NCI-H1436 treated with DMSO at 0.1 percent for 48 hours (cell line): Measurements from ENCODE around the gene TMEM120B.

Source experiments
- DNase-seq: peaks from one replicate; lab custom pipeline; 2025; lab: John Stamatoyannopoulos, UW

Gene TMEM120B

DNA sequence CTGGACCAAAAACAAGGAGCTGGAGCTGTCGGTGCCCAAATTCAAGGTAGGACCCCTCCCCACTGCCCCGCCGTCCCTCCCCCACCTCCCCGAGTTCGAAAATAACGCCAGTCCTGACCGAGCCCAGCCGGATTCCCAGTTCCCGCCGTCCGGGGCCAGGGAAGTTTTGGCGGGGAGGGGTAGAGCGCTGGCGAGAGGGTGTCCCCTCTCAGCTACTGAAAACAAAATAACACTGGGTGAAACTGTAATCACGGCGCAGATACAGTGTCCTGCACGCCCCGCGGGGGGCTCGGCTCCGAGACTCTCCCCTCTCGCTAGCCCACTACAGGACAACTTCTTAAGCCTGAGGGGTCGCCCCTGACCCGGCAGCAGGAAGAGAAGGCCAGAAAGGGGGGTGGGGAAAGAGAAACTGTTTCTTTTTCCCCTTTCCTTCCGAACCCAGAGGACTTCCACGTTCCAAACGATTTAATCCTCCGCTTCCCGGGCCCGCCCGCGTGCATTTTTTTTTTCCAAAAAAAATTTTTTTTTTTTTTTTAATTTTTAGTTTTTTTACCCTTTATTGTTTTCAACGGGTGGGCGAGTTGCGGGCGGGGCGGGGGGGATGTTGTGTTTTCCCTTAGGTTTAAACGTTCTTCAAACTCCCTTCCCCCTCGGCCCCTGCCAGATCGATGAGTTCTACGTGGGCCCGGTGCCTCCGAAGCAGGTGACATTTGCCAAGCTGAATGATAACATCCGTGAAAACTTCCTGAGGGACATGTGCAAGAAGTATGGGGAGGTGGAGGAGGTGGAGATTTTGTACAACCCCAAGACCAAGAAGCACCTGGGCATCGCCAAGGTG is 92.8 kb downstream of the TMEM120B start:
- no peak for DNase-seq

DNA sequence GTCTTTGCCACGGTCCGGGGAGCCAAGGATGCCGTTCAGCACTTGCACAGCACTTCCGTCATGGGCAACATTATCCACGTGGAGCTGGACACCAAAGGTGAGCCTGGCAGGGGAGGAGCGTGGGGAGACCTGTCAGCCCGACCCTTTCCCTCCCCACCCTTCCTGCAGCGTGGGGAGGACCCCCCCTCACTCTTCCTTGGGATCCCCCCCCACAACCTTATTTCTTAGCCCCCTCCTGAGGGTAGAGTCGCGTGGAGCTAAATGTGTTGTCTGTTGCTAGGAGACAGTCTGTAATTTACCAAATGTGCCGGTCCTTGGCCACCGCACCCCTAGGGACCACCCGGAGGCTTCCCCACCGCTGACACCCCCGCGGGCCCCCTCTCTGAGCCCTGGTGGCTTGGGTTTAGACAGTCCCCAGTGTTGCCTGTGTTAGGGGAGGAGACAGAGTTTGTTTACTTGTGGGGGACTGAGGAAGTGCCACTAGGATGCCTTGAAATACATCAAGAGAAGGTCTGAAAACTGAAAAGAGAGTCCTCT is 93.5 kb downstream of the TMEM120B start:
- no peak for DNase-seq

DNA sequence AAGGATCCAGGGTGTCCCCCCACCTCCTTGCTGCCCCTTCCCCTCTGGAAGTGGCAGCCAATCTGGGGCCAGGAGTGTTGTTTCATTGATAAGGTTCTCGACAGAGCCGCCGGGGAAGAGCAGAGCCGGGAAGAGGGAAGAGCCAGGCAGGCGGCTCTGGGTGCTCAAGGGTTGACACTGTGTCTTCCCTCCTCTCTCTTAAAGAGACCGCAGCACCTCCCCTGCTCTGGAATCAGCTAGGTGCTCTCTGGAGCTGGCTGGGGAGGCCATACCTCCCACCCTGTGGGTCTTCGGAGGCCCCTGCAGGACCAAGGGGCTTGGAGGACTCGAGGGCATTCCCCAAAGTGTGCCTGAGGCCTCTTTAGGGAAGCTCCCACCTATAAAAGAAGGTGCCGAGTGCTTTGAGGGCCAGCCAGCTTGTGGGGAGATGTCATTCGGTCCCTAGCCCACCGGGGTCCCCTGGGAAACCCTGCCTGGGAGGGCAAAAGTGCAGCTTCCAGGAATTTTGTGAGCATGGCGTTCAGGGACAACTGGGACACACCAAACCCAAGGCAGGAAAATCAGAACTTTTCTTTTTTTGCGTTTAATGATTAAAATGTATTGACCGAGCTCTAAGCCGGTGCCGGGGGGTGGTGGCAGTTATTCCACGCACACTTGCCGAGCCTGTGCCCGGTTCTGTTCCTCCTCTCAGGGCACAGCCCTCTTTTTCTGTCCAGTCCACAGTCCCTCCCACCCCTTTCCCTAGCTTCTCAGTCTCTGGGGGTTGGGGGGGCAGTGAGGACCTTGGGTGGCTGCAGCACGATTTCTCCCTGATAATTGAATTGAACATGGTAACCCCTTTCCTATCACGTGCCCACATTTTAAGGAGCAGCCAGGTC is 94.2 kb downstream of the TMEM120B start:
- no peak for DNase-seq

DNA sequence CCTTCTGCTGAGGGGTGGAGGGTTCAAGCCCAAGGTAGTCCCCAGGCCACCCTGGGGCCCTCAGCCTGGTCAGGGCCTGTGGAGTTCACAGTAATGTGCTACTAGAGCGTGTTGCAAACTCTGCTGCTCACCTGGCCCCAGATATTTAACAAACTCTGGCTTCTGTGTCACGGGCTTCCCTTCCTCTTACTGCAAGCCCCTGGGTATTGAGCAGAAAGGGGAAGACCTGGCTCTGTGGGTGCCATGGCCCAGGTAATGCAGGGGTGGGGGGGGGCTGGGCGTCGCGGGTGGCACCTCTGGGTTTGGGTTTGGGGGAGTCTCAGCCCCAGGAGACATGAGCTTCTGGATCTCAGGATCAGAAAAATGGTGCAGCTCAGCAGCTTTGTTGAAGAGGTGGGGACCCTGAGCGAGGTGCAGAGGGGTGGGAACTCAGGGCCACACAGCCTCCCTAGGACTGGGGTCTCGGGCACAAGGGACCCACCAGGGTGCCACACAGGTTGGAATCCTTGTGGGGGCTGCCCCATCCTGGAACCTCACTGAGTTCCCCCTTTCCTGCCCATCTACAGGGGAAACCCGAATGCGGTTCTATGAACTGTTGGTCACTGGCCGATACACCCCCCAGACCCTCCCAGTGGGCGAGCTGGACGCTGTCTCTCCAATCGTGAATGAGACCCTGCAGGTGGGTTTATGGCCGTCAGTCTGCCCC is 95.2 kb downstream of the TMEM120B start:
- DNase-seq, result no peak

DNA sequence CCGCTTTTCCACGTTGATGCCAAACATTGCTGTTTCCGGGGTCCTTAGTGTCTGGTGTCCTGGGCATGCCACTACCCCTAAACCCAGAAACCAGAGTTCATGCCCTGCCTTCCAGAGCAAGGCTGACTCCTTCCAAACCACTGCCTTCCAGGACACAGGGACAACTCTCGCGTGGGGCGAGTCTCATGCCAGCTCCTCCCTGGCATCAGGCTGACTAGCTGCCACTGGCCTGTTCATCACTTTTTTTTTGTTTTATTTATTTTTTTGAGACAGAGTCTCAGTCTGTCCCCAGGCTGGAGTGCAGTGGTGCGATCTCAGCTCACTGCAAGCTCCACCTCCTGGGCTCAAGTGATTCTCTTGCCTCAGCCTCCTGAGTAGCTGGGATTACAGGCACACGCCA is 96.1 kb downstream of the TMEM120B start:
- no peak for DNase-seq

DNA sequence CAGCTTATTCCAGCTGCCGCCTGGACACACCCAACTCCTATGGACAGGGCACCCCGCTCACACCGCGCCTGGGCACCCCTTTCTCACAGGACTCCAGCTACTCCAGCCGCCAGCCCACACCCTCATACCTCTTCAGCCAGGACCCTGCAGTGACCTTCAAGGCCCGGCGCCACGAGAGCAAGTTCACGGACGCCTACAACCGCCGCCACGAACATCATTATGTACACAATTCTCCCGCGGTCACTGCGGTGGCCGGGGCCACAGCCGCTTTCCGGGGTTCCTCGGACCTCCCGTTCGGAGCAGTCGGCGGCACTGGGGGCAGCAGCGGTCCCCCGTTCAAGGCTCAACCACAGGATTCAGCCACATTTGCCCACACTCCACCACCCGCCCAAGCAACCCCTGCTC is 97.2 kb downstream of the TMEM120B start:
- no peak for DNase-seq

DNA sequence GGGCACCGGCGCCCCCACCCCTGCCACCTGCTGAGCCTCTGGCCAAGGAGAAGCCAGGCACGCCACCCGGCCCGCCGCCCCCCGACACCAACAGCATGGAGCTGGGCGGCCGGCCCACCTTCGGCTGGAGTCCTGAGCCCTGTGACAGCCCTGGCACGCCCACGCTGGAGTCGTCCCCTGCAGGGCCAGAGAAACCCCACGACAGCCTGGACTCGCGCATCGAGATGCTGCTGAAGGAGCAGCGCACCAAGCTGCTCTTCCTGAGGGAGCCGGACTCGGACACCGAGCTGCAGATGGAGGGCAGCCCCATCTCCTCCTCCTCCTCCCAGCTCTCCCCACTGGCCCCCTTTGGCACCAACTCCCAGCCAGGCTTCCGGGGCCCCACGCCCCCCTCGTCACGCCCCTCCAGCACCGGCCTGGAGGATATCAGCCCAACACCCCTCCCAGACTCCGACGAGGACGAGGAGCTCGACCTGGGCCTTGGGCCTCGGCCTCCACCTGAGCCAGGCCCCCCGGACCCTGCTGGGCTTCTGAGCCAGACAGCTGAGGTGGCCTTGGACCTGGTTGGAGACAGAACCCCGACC is 97.8 kb downstream of the TMEM120B start:
- DNase-seq, result no peak

DNA sequence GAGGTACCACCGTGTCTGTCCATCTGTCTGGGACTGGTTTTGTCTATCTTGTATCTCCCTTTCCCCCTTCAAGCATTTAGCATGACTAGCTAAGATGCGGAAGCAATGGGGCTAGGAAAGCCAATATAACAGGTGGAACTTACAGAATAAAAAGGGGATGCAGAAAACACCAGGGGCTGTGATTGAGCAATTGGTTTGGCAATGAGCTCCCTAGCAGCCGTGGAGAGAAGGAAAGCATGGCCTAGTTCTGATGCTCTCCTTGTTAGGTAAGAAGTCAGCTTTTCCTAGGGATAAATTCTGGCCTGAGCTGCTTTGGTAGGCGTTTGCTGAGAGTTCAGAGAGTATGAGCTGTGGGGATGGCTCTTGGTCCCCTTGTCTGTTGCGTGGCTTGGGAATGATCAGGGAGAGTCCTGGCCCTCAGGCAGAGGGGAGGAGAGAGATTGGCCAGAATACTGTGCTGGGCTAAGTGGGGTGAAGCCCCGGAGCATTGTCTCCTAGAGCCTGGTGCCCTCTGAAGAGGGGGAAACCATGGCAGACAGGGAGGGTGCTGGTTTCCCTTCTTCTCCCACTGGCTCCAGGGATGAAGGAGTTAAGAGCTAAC is 98.4 kb downstream of the TMEM120B start:
- no peak for DNase-seq

DNA sequence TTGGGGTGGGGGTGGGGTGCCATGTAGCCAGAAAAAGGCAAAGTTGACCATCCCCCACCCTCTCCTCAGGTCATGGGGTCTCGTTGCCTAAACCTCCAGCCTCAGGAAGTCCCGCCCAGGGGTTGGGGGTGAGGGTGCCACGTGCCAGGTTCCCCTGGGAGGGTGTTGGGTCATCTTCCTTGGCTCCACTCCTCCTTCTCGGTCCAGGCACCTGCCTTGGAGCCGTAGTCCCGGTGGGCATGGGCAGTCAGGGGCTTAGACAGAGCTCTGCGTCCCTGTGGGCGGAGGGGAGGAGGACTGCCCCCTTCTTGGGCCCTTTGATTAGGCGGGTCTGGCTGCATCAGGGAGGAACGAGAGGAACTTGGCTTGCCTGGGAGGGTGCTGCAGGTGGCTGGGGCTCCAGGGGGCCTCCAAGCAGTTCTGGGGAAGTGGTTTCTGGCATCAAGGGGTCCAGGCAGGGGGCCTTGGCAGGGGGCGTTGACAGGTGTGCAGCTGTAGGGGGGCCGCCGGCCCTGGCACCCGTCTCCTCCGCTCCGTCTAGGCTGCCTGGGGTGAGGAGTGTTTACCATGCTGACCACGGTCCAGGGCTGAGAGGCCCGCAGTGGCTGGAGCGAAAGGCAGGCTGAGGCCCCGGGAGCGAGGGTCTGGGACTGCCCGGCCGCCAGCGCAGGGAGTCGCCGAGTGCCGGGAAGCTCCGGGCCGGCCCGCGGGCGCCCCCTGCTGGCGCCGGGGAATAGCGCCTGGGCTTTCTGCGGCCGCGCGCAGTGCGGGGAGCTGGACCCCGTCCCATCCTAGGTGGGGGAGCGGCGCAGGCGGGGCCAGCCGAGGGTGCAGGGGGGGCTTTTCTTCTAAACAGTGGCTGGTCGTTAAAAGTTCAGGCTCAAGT is 99.1 kb downstream of the TMEM120B start:
- no peak for DNase-seq

DNA sequence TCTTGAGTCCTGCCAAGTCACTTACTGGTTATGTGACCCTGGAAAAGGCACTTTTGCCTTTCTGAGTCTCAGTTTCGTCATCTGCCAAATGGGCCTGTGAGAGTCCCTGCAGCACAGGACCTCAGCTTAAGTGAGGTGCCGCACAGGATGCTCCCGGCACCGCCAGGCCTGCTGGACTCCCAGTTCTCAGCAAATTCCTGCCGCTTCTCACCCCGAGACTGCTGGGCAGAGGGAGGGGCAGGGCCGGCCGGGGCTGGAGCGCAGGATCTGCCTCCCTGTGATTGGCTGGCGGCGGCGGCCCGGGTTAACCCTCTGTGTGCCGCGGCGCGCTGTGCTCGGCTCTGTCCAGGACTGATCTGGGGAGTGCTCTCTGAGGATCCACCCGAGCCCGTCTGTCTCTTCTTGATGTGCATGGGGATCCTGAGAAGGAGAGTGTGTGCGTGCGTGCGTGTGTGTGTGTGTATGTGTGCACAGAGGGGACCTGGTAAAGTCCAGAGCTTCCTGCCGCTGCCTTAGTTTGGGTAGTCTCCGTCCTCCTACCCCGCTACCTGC is 99.8 kb downstream of the TMEM120B start:
- no peak for DNase-seq

DNA sequence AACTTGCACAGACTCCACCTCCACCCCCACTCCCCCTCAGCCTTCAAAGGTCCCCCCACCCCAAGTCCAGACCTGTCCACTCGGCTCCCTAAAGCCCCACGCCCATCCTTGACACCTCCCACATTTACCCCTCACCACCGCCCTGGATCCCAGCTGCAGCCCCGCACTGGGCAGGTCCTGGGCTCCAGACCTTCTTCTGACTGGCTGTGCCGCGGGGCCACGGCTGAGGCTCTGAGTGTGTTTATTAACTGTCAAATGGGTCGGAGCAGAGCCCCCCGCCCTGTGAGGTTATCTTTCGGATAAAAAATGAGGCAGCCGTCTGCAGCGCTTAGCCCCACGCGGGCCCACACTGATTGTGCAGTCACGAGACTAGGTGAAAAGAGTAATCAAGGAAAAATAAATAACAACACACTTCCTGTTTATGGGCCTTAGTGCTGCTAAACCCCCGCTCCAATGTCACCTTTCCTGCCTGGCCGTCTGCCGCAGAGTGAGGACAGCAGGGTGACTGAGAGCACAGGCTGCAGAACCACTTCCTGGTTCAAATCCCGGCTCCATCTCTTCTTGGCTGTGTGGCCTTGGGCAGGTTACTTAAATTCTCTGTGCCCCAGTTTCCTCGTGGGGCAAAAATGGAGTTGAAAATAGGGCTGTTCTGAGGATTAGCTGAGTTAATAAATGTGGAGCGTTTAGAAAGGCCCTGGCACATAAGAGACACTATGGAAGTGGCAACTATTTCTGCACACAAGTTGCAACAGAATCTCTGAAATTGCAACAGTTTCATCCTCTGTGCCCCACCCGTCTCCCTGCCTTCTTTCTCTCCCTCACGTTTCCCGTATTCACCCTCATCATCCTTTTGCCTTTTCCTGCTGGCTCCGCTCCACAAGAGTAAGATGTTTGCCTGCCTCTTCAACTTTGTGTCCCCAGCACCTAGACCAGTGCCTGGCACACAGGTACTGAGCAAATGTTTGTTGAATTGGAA is 100.7 kb downstream of the TMEM120B start:
- DNase-seq, result no peak

DNA sequence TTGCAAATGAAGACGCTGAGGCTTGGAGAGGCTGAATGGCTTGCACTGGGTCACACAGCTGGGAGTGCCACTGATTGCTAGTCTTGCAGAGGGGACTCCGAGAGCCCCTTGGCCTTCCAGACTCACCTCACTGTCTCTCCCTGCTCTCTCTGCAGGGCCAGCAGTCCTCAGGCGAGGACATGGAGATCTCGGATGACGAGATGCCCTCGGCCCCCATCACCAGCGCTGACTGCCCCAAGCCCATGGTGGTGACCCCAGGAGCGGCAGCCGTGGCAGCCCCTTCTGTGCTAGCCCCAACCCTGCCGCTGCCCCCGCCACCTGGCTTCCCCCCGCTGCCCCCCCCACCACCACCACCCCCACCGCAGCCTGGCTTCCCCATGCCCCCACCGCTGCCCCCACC is 101.4 kb downstream of the TMEM120B start:
- no peak for DNase-seq

DNA sequence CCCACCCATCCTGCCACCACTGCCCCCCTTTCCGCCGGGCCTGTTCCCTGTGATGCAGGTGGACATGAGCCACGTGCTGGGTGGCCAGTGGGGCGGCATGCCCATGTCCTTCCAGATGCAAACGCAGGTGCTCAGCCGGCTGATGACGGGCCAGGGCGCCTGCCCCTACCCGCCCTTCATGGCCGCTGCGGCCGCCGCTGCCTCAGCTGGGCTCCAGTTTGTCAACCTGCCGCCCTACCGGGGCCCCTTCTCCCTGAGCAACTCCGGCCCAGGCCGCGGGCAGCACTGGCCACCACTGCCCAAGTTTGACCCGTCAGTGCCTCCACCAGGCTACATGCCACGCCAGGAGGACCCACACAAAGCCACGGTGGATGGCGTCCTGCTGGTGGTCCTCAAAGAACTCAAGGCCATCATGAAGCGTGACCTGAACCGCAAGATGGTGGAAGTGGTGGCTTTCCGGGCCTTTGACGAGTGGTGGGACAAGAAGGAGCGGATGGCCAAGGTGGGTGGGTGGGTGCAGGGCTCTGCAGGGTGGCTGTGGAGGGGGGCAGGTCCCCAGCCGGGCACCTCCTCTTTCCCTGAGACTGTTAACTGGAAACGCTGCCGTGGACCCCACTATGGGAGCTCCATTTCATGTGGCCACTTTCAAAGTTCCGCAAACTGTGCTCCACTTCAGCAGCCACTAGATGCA is 102.0 kb downstream of the TMEM120B start:
- DNase-seq, result no peak

DNA sequence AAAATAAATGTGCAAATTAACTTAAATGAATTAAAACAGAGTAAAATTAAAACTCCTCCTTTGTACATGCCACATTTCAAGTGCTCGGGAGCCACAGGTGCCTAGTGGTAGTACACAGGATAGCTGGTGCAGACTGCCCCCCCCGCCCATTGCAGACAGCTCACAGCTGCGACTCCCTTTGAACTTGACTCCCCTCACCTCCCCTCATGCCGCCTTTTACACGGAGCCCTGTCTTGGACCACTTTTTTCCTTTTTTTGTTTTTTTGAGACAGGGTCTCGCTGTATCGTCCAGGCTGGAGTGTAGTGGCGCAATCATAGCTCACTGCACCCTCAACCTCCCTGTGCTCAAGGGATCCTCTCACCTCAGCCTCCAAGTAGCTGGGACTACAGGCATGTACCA is 102.7 kb downstream of the TMEM120B start:
- DNase-seq, result no peak

DNA sequence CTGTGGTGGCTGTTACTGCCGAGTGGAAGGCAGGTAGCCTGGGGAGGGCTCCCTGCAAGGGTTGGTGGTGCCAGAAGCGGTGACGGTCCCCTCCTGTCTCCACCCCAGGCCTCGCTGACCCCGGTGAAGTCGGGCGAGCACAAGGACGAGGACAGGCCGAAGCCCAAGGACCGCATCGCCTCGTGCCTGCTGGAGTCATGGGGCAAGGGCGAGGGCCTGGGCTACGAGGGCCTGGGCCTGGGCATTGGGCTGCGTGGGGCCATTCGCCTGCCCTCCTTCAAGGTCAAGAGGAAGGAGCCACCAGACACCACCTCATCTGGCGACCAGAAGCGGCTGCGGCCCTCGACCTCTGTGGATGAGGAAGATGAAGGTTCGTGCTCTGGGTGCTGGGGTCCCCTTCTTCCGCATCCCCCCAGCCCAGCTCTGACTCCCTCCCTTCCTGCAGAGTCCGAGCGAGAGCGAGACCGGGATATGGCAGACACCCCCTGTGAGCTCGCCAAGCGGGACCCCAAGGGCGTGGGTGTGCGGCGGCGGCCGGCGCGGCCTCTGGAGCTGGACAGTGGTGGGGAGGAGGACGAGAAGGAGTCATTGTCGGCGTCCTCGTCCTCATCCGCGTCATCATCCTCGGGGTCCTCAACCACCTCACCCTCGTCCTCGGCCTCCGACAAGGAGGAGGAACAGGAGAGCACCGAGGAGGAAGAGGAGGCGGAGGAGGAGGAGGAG is 104.5 kb downstream of the TMEM120B start:
- no peak for DNase-seq

DNA sequence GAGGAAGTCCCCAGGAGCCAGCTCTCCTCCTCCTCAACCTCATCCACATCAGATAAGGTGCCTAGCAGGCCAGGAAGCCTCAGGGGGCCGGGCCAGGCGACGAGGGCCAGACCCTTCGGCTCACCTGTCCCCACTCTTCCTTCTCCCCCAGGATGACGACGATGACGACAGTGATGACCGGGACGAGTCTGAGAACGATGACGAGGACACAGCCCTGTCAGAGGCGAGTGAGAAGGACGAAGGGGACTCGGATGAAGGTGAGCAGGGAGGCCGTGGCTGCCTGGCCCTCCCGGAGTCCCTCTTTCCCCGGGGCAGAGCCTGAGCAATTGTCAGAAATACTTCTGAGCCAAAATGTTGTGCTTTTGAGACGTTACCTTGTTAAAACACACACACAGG is 105.1 kb downstream of the TMEM120B start:
- DNase-seq, result no peak

DNA sequence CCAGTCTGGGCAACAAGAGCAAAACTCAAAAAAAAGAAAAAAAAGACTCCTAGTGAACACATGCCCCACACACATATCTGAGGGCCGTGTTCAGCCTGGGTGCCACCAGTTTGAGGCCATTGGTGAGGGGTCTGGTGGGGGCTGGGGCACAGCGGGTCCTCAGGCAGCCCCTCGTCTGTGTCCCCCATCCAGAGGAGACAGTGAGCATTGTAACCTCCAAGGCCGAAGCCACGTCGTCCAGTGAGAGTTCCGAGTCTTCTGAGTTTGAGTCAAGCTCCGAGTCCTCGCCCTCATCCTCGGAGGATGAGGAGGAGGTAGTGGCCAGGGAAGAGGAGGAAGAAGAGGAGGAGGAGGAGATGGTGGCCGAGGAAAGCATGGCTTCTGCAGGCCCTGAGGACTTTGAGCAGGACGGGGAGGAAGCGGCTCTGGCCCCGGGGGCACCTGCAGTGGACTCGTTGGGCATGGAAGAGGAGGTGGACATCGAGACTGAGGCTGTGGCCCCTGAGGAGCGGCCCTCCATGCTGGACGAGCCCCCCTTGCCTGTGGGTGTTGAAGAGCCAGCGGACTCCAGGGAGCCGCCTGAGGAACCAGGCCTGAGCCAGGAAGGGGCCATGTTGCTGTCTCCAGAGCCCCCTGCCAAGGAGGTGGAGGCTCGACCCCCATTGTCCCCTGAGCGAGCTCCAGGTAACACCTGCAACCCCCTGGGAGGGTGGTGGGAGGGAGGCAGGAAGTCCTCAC is 106.8 kb downstream of the TMEM120B start:
- no peak for DNase-seq
